Adipocyte (in vitro differentiated cells): ENCODE results near the gene CCDC188.
A peak's percentile ranks its signal among the peaks of the same experiment; 100 is the strongest.

Source experiments
- DNase-seq: peaks from one replicate; pipeline ENCODE4 v3.0.0-alpha.2; 2015; ENCODE audit warnings: low read depth
- H3K27me3 ChIP-seq: replicated peaks from 2 replicates; pipeline ENCODE4 v1.7.0; 2013; ENCODE audit warnings: mild to moderate bottlenecking, low read length, moderate library complexity; ENCODE audit not compliant: control insufficient read depth, insufficient read depth
- H3K36me3 ChIP-seq: 2 replicates; pipeline ENCODE4 v1.7.0; 2013; ENCODE audit warnings: low read length, mild to moderate bottlenecking, moderate library complexity; ENCODE audit not compliant: control insufficient read depth, insufficient read depth, severe bottlenecking
- H3K4me1 ChIP-seq: 2 replicates; pipeline ENCODE4 v1.7.0; 2013; ENCODE audit warnings: mild to moderate bottlenecking, low read length, moderate library complexity; ENCODE audit not compliant: control insufficient read depth, insufficient read depth
- H3K4me3 ChIP-seq: 2 replicates; pipeline ENCODE4 v1.7.0; 2013; ENCODE audit warnings: mild to moderate bottlenecking, low read length, moderate library complexity
- H3K9ac ChIP-seq: 2 replicates; pipeline ENCODE4 v1.7.0; 2013; ENCODE audit warnings: mild to moderate bottlenecking, low read length, moderate library complexity
- H3K9me3 ChIP-seq: 2 replicates; pipeline ENCODE4 v1.7.0; 2013; ENCODE audit warnings: mild to moderate bottlenecking, low read length, moderate library complexity; ENCODE audit not compliant: control insufficient read depth

Gene CCDC188

DNA sequence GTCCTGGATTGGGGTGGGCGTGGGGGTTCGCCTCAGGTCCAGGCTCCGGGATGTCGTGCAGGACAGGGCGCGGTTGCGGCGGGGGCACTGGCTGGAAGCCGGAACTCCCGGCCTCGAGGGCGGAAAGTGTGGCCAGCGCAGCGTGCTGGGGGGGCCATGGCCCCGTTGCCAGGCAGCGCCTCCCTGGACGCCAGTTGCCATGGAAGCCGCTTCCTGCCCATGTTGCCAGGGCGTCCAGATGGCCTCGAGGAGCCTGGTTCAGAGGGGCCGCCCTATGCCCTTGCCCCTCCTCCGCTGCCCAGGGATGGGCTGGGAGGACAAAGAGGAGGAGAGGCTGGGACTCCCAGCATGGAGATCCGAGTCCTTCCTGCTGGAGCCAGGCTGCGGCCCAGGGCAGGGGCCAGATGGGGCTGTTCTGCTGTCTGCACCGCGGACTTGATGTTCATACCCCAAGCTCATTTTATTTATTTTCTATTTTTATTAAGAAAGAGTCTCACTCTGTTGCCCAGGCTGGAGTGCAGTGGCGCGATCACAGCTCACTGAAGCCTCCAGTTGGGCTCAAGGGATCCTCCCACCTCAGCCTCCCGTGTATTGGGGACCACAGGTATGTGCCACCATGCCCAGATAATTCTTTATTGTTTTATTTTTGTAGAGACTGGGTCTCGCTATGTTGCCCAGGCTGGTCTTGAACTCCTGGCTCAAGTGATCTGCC, 4.6 kb upstream of the CCDC188 start:
- Histone ChIP-seq H3K9me3 (no peaks in the 10 kb centered on the region), H3K4me3 (no peak overlapping the region), H3K36me3 (no peaks in the 10 kb centered on the region), H3K27me3 (peaks cover 21% of the 10 kb centered on the region), H3K9ac (no peak overlapping the region), H3K4me1 (no peaks in the 10 kb centered on the region)
- DNase-seq: peak; percentile 64

DNA sequence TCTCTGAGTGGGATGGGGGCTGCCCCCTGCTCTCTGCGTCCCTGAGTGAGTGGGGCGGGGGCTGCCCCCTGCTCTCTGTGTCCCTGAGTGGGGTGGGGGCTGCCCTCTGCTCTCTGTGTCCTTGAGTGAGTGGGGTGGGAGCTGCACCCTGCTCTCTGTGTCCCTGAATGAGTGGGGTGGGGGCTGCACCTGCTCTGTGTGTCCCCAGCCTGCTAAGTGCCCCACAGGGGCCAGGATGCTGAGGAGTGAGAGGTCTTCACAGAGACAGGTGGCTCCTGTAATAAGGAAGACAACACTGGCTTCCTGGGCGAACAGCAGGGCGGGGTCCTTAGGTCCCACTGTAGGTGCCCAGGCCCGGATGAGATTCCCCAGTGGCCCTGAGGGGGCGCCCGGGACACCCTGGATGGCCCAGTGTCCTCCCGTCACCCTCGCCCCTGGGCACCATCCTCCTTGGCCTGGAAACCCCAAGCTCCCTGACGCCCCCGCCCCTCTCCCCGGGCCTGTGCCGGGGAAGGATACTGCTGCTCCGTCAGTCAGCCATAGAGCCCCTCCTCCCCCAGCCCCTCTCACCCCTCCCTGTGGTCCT, 3.8 kb upstream of the CCDC188 start:
- Histone ChIP-seq H3K4me3 (no peak overlapping the region), H3K27me3 (peaks cover 16% of the 10 kb centered on the region), H3K36me3 (no peaks in the 10 kb centered on the region), H3K4me1 (no peaks in the 10 kb centered on the region), H3K9me3 (no peaks in the 10 kb centered on the region), H3K9ac (no peak overlapping the region)
- DNase-seq: no peak

GRCh38 chr22:20153945-20154344, 3.1 kb upstream of the CCDC188 start:
- peaks cover 16% of the 10 kb centered on the region for H3K27me3 ChIP-seq
- no peak overlapping the region for H3K9ac ChIP-seq
- no peak for DNase-seq
- H3K9me3 ChIP-seq: no peaks in the 10 kb centered on the region
- no peaks in the 10 kb centered on the region for H3K36me3 ChIP-seq
- H3K4me1 ChIP-seq: no peaks in the 10 kb centered on the region
- no peak overlapping the region for H3K4me3 ChIP-seq

DNA sequence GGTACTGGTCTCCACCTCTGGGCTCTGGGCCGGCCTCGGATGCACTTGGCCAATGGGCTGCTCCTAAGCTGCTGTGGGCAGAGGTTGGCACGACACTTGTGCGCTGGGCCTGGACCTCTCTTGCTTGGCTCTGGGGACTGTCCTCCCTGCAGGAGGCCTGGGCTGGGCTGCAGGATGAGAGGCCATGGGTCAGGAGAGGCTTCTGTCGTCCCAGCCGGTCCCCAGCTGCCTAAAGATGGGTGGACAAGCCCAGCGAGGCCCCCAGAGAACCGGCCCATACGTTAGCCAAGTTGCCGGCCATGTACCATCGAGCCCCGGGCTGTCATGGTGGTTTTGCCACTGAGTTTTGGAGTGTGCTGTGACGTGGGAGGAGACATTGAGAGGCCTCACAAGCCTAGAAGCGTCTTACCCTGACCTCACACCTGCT, 1.6 kb upstream of the CCDC188 start:
- H3K4me3 ChIP-seq: no peak overlapping the region
- no peak overlapping the region for H3K9ac ChIP-seq
- no peaks in the 10 kb centered on the region for H3K4me1 ChIP-seq
- H3K27me3 ChIP-seq: peaks cover 4% of the 10 kb centered on the region
- H3K9me3 ChIP-seq: no peaks in the 10 kb centered on the region
- H3K36me3 ChIP-seq: no peaks in the 10 kb centered on the region
- no peak for DNase-seq

DNA sequence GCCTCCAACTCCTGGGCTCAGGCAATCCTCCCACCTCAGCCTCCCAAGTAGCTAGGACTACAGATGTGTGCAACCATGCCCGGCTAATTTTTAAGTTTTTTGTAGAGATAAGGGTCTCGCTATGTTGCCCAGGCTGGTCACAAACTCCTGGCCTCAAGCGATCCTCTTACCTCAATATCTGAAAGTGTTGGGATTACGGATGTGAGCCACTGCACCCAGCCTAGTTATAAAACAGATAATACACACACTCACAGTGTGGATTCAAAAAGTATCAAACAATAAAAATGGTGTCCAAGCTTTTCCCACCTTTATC, 377 bp upstream of the CCDC188 start:
- Histone ChIP-seq H3K27me3 (no peaks in the 10 kb centered on the region), H3K4me3 (no peak overlapping the region), H3K36me3 (no peaks in the 10 kb centered on the region), H3K4me1 (no peaks in the 10 kb centered on the region), H3K9ac (no peak overlapping the region), H3K9me3 (no peaks in the 10 kb centered on the region)
- no peak for DNase-seq

DNA sequence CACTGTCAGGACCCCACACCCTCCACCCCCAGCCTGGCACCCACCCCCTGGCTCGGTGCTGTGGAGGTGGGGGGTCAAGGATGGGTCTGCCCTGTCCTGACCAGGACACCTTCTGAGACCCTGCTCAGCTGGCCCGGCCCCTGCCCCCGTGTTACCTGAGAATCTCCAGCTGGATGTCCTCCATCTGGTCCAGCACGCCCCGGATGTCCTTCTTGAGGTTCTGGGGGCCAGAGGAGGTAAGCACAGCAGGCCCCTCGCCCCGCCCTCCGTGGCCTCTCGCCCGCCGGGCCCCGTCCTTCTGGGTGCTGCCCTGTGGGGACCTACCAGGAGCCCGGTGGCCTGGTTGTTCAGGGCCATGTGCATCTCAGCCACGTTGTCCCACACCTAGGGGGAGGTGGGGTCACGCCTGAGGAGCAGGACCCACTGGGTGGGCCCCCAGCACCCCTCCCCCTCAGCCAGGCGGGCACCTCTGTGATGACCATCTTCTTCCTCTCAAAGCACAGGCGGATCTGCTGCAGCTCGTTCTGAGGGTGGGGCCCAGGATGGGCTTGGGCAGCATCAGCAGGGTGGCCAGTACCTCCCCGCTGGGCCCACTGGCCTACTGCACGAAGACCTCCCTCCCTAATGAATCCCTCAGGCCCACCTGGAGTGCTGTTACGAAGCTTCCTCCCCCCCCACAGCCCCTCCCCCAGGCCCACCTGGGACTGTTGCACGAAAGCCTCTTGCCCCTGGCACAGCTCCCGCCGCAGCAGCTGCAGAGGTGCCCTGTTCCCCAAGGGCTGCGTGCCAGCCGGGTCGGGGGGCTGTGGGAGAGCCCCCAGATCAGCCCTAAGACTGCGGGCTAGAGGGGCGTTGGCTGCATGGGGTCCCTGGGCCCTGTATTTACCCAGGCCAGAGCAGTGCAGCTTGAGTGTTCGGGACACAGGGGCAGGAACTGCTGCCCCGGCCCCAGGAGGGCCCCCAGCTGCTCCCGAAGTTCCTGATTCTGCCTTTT, 1.3 kb downstream of the CCDC188 start:
- H3K4me1 ChIP-seq: no peaks in the 10 kb centered on the region
- no peak for DNase-seq

GRCh38 chr22:20148414-20148813, 2.4 kb downstream of the CCDC188 start:
- H3K4me1 ChIP-seq: no peaks in the 10 kb centered on the region
- no peak for DNase-seq
- H3K9me3 ChIP-seq: no peaks in the 10 kb centered on the region
- H3K4me3 ChIP-seq: no peak overlapping the region
- no peak overlapping the region for H3K9ac ChIP-seq
- no peaks in the 10 kb centered on the region for H3K27me3 ChIP-seq
- peaks cover 3% of the 10 kb centered on the region for H3K36me3 ChIP-seq

More for the DNA sequence above, 1.3 kb downstream of the CCDC188 start:
- Histone ChIP-seq H3K4me3 (no peak overlapping the region), H3K9me3 (no peaks in the 10 kb centered on the region), H3K9ac (no peak overlapping the region), H3K36me3 (no peaks in the 10 kb centered on the region), H3K27me3 (no peaks in the 10 kb centered on the region)

DNA sequence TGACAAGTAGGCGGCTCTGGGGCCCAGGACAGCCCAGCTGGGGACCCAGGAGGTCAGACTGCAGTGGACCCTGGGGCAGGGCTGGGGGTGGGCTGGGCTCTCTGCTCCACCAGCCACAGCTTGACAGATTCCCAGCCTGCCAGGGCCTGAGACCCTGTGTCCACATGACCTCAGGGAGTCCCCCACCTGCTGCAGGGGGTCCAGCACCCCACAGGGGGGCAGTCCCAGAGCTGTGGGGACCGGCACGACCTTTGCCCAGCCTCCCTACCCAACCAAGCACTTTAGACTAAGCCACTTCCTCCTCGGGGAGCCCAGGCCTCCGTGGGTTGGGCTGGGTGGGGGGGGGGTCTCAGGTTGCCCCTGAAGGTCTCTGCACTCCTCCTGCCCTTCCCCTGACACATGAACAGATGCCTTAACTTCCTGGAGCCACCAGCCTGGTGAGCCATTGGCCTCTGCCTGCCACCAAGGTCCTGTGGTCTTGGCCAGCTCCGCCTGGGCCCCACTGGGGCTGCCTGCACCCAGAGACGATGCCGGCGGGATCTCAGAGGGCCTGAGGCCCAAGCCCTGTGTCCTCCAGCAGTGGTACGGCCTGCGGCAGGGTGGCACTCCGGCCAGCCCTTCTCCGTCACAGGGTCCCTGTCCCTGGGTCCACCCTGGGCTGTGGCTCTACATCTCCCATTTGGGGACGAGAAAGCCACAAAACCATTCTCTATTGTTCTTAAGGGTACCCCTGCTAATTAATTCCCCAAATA, 3.4 kb downstream of the CCDC188 start:
- DNase-seq: no peak

GRCh38 chr22:20146777-20147176, 4.1 kb downstream of the CCDC188 start:
- Histone ChIP-seq H3K4me3 (no peak overlapping the region), H3K27me3 (no peaks in the 10 kb centered on the region), H3K9me3 (no peaks in the 10 kb centered on the region), H3K36me3 (peaks cover 3% of the 10 kb centered on the region), H3K9ac (no peak overlapping the region), H3K4me1 (peaks cover 8% of the 10 kb centered on the region)
- DNase-seq: no peak

More for the DNA sequence above, 3.4 kb downstream of the CCDC188 start:
- peaks cover 3% of the 10 kb centered on the region for H3K36me3 ChIP-seq
- no peaks in the 10 kb centered on the region for H3K9me3 ChIP-seq
- no peak overlapping the region for H3K4me3 ChIP-seq
- H3K4me1 ChIP-seq: peaks cover 2% of the 10 kb centered on the region
- no peaks in the 10 kb centered on the region for H3K27me3 ChIP-seq
- H3K9ac ChIP-seq: no peak overlapping the region

DNA sequence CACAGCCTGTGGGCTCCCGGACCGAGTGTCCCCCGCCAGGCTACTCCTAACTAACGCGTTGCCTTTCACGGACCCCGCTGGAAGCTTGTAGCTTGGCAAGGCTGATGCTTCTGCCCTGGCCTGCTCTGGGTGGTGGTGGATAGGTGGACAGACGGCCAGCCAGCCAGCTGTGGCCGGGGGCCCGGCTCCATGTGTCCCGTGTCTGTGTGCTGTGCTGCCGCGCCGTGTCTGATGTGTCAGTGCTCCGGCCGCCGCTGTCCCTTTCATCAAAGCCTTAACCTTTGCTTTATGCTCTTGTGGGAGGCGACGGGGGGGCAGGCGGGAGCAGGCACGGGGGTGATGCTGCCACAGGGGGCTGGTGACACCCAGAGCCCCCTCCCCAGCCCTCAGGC, 5.0 kb downstream of the CCDC188 start:
- Histone ChIP-seq H3K4me3 (no peak overlapping the region), H3K9me3 (no peaks in the 10 kb centered on the region), H3K4me1 (peaks cover 14% of the 10 kb centered on the region), H3K27me3 (no peaks in the 10 kb centered on the region), H3K36me3 (peaks cover 3% of the 10 kb centered on the region), H3K9ac (no peak overlapping the region)
- DNase-seq: no peak
